HepG2 (cell line): Measurements from ENCODE around the gene BACH1. TPM values are rescaled to one million over a fixed set of nuclear protein-coding genes. Genes with fewer than 3 reads are reported as not detected.

Source experiments
- ATAC-seq: fragments of 200-7000 bp; cut with Tn5 transposase; 3 replicates; pipeline ENCODE4 v1.9.1; 2020; ENCODE audit warnings: mild to moderate bottlenecking, moderate library complexity
- BruUV-seq: library from RNA; stranded (reverse); fragments of 400-500 nt; replicated peaks from 2 replicates; lab custom pipeline; 2021; lab: Mats Ljungman, UMichigan
- CTCF ChIA-PET: fragments of 300-600 bp; formaldehyde crosslinking; extraction: SDS; loops from one replicate; lab custom pipeline; 2021; ENCODE audit warnings: low total read pairs, inconsistent platforms, low intra/inter-chr PET ratio; lab: Yijun Ruan, JAX
- POLR2A ChIA-PET: fragments of 350-600 bp; sonication (Branson Sonifier 250); formaldehyde crosslinking; loops from one replicate; lab custom pipeline; 2020; ENCODE audit warnings: antibody characterized with exemption, inconsistent platforms; lab: Yijun Ruan, JAX
- DNase-seq: peaks from one replicate; pipeline ENCODE4 v3.0.0-alpha.2; 2015; ENCODE audit warnings: low spot score
- FAIRE-seq: peaks from 3 replicates; lab custom pipeline; 2011; peaks lifted over from hg19 to GRCh38; lab: Jason Lieb, UNC
- H2AFZ ChIP-seq: one replicate; pipeline ENCODE4 v1.6.1; 2011; ENCODE audit warnings: low read length, inconsistent platforms
- H3K27ac ChIP-seq: fragments of 300-600 bp; 3 replicates; pipeline ENCODE4 v1.8.0; 2011; ENCODE audit warnings: mixed run types, mild to moderate bottlenecking, mixed read lengths, low read length, inconsistent platforms; ENCODE audit not compliant: insufficient read depth; ENCODE audit errors: extremely low read length
- H3K27me3 ChIP-seq, 2 experiments: fragments of 200-600 bp in 1 of 2; 2 replicates in 1 of 2; 3 replicates in 1 of 2; pipeline versions ENCODE4 v1.6.0 to v1.8.0; 2011; ENCODE audit warnings: low read length in 2 of 2, mild to moderate bottlenecking in 2 of 2, moderate library complexity in 2 of 2, inconsistent platforms in 1 of 2; ENCODE audit not compliant: insufficient read depth in 2 of 2, control insufficient read depth in 1 of 2
- H3K36me3 ChIP-seq, 2 experiments: fragments of 200-600 bp in 1 of 2; replicated peaks in 1 of 2; 2 replicates in 1 of 2; 3 replicates in 1 of 2; pipeline versions ENCODE4 v1.5.1 to v1.8.0; 2011; ENCODE audit warnings: low read length in 2 of 2, inconsistent platforms in 1 of 2; ENCODE audit not compliant: insufficient read depth in 2 of 2, control insufficient read depth in 1 of 2
- H3K4me1 ChIP-seq: 2 replicates; pipeline ENCODE4 v1.5.1; 2012; ENCODE audit warnings: low read length, inconsistent platforms; ENCODE audit not compliant: insufficient read depth
- H3K4me2 ChIP-seq: 2 replicates; pipeline ENCODE4 v1.6.0; 2011; ENCODE audit warnings: low read depth, low read length, inconsistent platforms
- H3K4me3 ChIP-seq, 3 experiments: fragments of 200-600 bp in 1 of 3; sonication (generic), shearing (Covaris generic) in 1 of 3; replicated peaks in 1 of 3; 2 replicates each; pipeline ENCODE4 v1.5.1; 2011 to 2016; ENCODE audit warnings: low read length in 3 of 3, inconsistent platforms in 2 of 3, low read depth in 2 of 3, mild to moderate bottlenecking in 2 of 3, control low read depth in 1 of 3, mixed read lengths in 1 of 3; ENCODE audit not compliant: insufficient read depth in 1 of 3
- H3K79me2 ChIP-seq: one replicate; pipeline ENCODE4 v1.6.1; 2011; ENCODE audit warnings: low read length, inconsistent platforms; ENCODE audit not compliant: insufficient read depth
- H3K9ac ChIP-seq: 2 replicates; pipeline ENCODE4 v1.6.0; 2011; ENCODE audit warnings: mild to moderate bottlenecking, low read depth, low read length, inconsistent platforms; ENCODE audit not compliant: insufficient read depth
- H3K9me3 ChIP-seq: 2 replicates; pipeline ENCODE4 v1.5.1; 2012; ENCODE audit warnings: mild to moderate bottlenecking, low read length
- H4K20me1 ChIP-seq: 2 replicates; pipeline ENCODE4 v1.6.0; 2011; ENCODE audit warnings: inconsistent platforms, mild to moderate bottlenecking, low read length, moderate library complexity; ENCODE audit not compliant: insufficient read depth
- CCDC6 ChIP-seq: sonication (generic); formaldehyde crosslinking; IDR thresholded peaks from 2 replicates; pipeline ENCODE4 v1.8.1; 2022; ENCODE audit warnings: mild to moderate bottlenecking, missing genetic modification reagents, moderate library complexity
- CREBL2 ChIP-seq: sonication (generic); formaldehyde crosslinking; IDR thresholded peaks from 2 replicates; pipeline ENCODE4 v1.8.1; 2023; ENCODE audit warnings: missing genetic modification reagents, mild to moderate bottlenecking, borderline replicate concordance
- GATAD2A ChIP-seq: IDR thresholded peaks from 2 replicates; pipeline ENCODE4 v1.6.1; 2016
- JARID2 ChIP-seq: sonication (generic); formaldehyde crosslinking; IDR thresholded peaks from 2 replicates; pipeline ENCODE4 v1.8.1; 2023; ENCODE audit warnings: missing genetic modification reagents, inconsistent platforms; ENCODE audit not compliant: insufficient replicate concordance
- KDM3A ChIP-seq: IDR thresholded peaks from 2 replicates; pipeline ENCODE4 v1.6.1; 2018; ENCODE audit warnings: low read depth, missing compliant biosample characterization
- MAX ChIP-seq: IDR thresholded peaks from 2 replicates; pipeline ENCODE4 v1.6.1; 2012; ENCODE audit warnings: inconsistent platforms
- PHB2 ChIP-seq: fragments of 450-650 bp; IDR thresholded peaks from 2 replicates; pipeline ENCODE4 v1.6.1; 2018; ENCODE audit not compliant: partially characterized antibody
- POGZ ChIP-seq: sonication (generic); formaldehyde crosslinking; IDR thresholded peaks from 2 replicates; pipeline ENCODE4 v1.4.0; 2020; ENCODE audit warnings: mild to moderate bottlenecking, missing genetic modification reagents
- PTBP1 ChIP-seq: fragments of 200-400 bp; formaldehyde crosslinking; IDR thresholded peaks from 2 replicates; pipeline ENCODE4 v1.6.1; 2018; ENCODE audit warnings: low read length, low read depth; ENCODE audit not compliant: poor library complexity, severe bottlenecking
- SMAD1 ChIP-seq: sonication (generic); formaldehyde crosslinking; IDR thresholded peaks from 2 replicates; pipeline ENCODE4 v1.4.0; 2020; ENCODE audit warnings: missing genetic modification reagents, low read depth, mild to moderate bottlenecking, borderline replicate concordance
- SPEN ChIP-seq: sonication (generic); formaldehyde crosslinking; IDR thresholded peaks from 2 replicates; pipeline ENCODE4 v1.5.1; 2020; ENCODE audit warnings: low read depth, mild to moderate bottlenecking, missing genetic modification reagents
- TCF7 ChIP-seq: sonication (generic); IDR thresholded peaks from 2 replicates; pipeline ENCODE4 v1.6.1; 2016; ENCODE audit warnings: antibody characterized with exemption, low read depth
- THAP8 ChIP-seq: sonication (generic); formaldehyde crosslinking; IDR thresholded peaks from 2 replicates; pipeline ENCODE4 v1.5.1; 2020; ENCODE audit warnings: missing genetic modification reagents, mild to moderate bottlenecking, borderline replicate concordance
- TP53 ChIP-seq: sonication (generic); formaldehyde crosslinking; conservative IDR thresholded peaks from 2 replicates; pipeline ENCODE4 v1.4.0; 2020; ENCODE audit warnings: missing genetic modification reagents
- WIZ ChIP-seq: sonication (generic); formaldehyde crosslinking; IDR thresholded peaks from 2 replicates; pipeline ENCODE4 v1.5.1; 2020; ENCODE audit warnings: mild to moderate bottlenecking, missing genetic modification reagents
- ZNF75D ChIP-seq: sonication (generic); formaldehyde crosslinking; IDR thresholded peaks from 2 replicates; pipeline ENCODE4 v1.8.1; 2023; ENCODE audit warnings: missing genetic modification reagents, mild to moderate bottlenecking, borderline replicate concordance
- ZNF891 ChIP-seq: sonication (generic); formaldehyde crosslinking; IDR thresholded peaks from 2 replicates; pipeline ENCODE4 v1.5.0; 2020; ENCODE audit warnings: mild to moderate bottlenecking, missing genetic modification reagents
- WGBS: methylation state at CpG from one replicate; pipeline ENCODE4 v1.1.6; 2017; ENCODE audit warnings: low lambda C conversion rate; 5-methylcytosine and 5-hydroxymethylcytosine counted together
- in situ Hi-C: cut with HindIII; loops from 2 replicates; pipeline ENCODE4 v1.10.0; 2017; ENCODE audit warnings: low pct_unique_long_range_greater_than_20kb; ENCODE audit not compliant: extremely low pct_ligation_motif_present
- intact Hi-C: fragments of 100-400 bp; cut with micrococcal nuclease; formaldehyde crosslinking; loops from one replicate; pipeline ENCODE4 v1.10.0; 2022; ENCODE audit not compliant: unreplicated experiment
- polyA plus RNA-seq, 8 experiments: library from polyadenylated mRNA; depleted of rRNA in 3 of 8; stranded (reverse) in 7 of 8; unstranded in 1 of 8; fragments of >200 nt; fragmentation: Illumina TruSeq in 4 of 8; extraction: Trizol in 4 of 8; gene quantifications; 2 replicates each; pipeline versions ENCODE4 v1.2.1 to v1.2.3, GENCODE V29; 2011 to 2016; ENCODE audit warnings: low read depth in 4 of 8, missing spikeins in 1 of 8, mixed read lengths in 1 of 8; ENCODE audit not compliant: insufficient read depth in 1 of 8
- total RNA-seq, 5 experiments: library from RNA; depleted of rRNA; stranded (reverse); fragments of >200 nt; fragmentation: Illumina TruSeq; extraction: Trizol; gene quantifications; 2 replicates each; pipeline ENCODE4 v1.2.3, GENCODE V29; 2016; ENCODE audit warnings: low read depth in 1 of 5

The BACH1 gene
- total and polyA plus RNA-seq, 2 of the 13 experiments (the other 11 are each of a cell fraction or from before 2014, with no cell fraction given): 16.5 to 51.7 TPM

GRCh38 chr21:29379517-29380054, 80.9 kb downstream of the BACH1 start (continued):
- TF ChIP-seq PTBP1 (no peak), KDM3A (CRISPR knock-in tag) (no peak), JARID2 (no peak)
- TF ChIP-seq, all 625 proteins: peak for 0

DNA sequence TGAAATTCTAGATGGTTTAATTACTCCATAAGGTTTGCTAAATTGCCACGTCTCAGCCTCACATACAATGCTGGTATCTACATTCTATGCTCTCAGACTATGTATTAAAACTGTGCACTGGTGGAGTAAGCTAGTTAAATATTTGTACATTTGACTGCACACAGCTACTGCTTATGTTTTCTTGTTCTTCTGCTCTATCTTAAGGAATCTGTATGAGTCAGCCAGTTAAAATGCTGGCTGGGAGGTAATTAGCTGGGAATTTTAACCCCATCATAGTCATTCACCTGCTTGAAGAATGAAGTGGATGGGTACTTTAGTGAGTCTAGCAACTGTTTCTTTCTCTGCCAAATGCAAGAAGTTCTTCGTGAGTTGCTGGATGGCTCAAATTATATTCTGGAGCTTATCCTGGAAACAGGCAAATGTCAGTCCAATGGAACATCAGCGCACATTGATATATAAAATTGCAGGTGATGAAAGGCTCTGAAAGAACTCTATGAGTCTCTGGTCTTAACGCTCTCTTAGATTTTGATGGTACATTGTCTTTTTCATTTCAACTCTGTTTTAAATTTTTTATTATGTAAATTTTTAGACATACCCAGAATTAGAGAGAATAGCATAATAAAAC, 83.4 kb downstream of the BACH1 start:
- CTCF ChIA-PET: no interaction called here
- DNase-seq (peak; percentile 10), FAIRE-seq (no peak)

More for the DNA sequence above, 83.4 kb downstream of the BACH1 start:
- H3K36me3 ChIP-seq: no peaks in the 10 kb centered on the region
- H4K20me1 ChIP-seq: no peaks in the 10 kb centered on the region
- POLR2A ChIA-PET: no interaction called here
- no peaks in the 10 kb centered on the region for H3K79me2 ChIP-seq
- no peak overlapping the region for H3K4me2 ChIP-seq
- H3K9me3 ChIP-seq: no peaks in the 10 kb centered on the region
- no TSS peak for BruUV-seq
- no peak overlapping the region for H2AFZ ChIP-seq
- no peaks in the 10 kb centered on the region for H3K27me3 ChIP-seq
- H3K4me3 ChIP-seq: no peak overlapping the region
- WGBS: 95% methylated on average over 4 of the region's 4 CpGs
- H3K27ac ChIP-seq: no peak overlapping the region
- H3K4me1 ChIP-seq: no peaks in the 10 kb centered on the region
- no peak overlapping the region for H3K9ac ChIP-seq
- no peak for ATAC-seq
- in situ Hi-C loops (no loop called here), intact Hi-C loops (no loop called here)
- TF ChIP-seq SMAD1: no peak
- TF ChIP-seq WIZ: no peak
- no peak for TF ChIP-seq TCF7
- no peak for TF ChIP-seq TP53 (CRISPR knock-in tag)
- no peak for TF ChIP-seq THAP8 (CRISPR knock-in tag)
- no peak for TF ChIP-seq GATAD2A
- no peak for TF ChIP-seq ZNF891 (CRISPR knock-in tag)
- no peak for TF ChIP-seq POGZ (CRISPR knock-in tag)
- no peak for TF ChIP-seq ZNF75D
- no peak for TF ChIP-seq CCDC6 (CRISPR knock-in tag)
- TF ChIP-seq MAX: no peak
- TF ChIP-seq PHB2: no peak
- no peak for TF ChIP-seq CREBL2 (CRISPR knock-in tag)
- no peak for TF ChIP-seq SPEN (CRISPR knock-in tag)
